GM12865 (cell line): ENCODE measurements around the gene ZNF655.

Source experiments
- DNase-seq: peaks from one replicate; pipeline ENCODE4 v3.0.0; 2010; ENCODE audit warnings: low read depth
- H3K4me3 ChIP-seq: 2 replicates; pipeline ENCODE4 v1.5.1; 2011; ENCODE audit warnings: mild to moderate bottlenecking, low read depth, low read length, control low read depth
- TF ChIP-seq, protein P1 (sequence below): IDR thresholded peaks from 2 replicates; pipeline ENCODE4 v1.5.1; 2011; ENCODE audit warnings: low read length, control low read depth, low read depth, inconsistent platforms; ENCODE audit not compliant: insufficient read depth; ENCODE audit errors: missing control alignments

The ZNF655 gene

DNA sequence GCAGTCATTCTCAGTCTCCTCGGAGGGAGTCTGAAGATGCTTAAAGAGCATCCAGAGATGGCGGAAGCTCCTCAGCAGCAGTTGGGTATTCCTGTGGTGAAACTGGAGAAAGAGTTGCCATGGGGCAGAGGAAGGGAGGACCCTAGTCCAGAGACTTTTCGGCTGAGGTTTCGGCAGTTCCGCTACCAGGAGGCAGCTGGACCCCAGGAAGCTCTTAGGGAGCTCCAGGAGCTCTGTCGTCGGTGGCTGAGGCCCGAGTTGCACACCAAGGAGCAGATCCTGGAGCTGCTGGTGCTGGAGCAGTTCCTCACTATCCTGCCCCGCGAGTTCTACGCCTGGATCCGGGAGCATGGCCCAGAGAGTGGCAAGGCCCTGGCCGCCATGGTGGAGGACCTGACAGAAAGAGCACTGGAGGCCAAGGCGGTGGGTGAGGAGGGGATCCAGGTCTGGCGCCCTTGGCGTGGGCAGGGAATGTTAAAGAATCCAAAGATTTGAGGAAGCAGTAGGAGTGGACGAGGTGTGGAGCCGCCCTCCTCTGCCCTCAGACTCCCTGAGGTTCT is 61.2 kb downstream of the ZNF655 start:
- H3K4me3 ChIP-seq: no peak overlapping the region
- TF ChIP-seq, protein P1, sequence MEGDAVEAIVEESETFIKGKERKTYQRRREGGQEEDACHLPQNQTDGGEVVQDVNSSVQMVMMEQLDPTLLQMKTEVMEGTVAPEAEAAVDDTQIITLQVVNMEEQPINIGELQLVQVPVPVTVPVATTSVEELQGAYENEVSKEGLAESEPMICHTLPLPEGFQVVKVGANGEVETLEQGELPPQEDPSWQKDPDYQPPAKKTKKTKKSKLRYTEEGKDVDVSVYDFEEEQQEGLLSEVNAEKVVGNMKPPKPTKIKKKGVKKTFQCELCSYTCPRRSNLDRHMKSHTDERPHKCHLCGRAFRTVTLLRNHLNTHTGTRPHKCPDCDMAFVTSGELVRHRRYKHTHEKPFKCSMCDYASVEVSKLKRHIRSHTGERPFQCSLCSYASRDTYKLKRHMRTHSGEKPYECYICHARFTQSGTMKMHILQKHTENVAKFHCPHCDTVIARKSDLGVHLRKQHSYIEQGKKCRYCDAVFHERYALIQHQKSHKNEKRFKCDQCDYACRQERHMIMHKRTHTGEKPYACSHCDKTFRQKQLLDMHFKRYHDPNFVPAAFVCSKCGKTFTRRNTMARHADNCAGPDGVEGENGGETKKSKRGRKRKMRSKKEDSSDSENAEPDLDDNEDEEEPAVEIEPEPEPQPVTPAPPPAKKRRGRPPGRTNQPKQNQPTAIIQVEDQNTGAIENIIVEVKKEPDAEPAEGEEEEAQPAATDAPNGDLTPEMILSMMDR: no peak
- no peak for DNase-seq

DNA sequence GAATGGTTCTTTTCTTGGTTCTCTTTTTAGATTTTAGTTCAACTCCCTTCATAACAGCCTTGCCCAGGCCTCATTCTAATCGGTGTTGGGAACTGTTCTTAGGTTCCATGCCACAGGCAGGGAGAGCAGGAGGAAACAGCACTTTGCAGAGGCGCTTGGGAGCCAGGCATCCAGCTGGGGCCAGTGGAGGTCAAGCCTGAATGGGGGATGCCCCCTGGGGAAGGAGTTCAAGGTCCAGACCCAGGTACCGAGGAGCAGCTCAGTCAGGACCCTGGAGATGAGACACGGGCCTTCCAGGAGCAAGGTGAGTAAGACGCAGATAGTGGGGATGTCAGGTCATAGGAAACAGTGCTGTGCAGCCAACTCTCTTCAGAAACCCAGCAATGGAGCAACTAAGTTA is 62.8 kb downstream of the ZNF655 start:
- H3K4me3 ChIP-seq: no peak overlapping the region

DNA sequence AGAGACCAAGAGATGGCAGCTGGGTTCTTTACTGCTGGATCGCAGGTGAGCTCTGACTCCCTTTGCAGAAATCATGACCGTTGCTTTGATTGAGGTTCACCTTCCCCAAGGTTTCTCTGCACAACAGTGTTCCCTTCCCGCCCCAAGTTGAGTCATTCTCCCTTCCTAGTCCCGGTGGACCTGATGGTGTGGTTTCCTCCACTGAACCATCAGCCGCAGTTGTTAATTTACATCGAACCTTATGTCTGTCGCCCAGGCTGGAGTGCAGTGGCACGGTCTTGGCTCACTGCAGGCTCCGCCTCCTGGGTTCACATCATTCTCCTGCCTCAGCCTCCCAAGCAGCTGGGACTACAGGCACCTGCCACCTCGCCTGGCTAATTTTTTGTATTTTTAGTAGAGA is 64.2 kb downstream of the ZNF655 start:
- TF ChIP-seq, protein P1: no peak
- DNase-seq: no peak
- H3K4me3 ChIP-seq: no peak overlapping the region

More for the DNA sequence above, 62.8 kb downstream of the ZNF655 start:
- TF ChIP-seq, protein P1: no peak
- no peak for DNase-seq

DNA sequence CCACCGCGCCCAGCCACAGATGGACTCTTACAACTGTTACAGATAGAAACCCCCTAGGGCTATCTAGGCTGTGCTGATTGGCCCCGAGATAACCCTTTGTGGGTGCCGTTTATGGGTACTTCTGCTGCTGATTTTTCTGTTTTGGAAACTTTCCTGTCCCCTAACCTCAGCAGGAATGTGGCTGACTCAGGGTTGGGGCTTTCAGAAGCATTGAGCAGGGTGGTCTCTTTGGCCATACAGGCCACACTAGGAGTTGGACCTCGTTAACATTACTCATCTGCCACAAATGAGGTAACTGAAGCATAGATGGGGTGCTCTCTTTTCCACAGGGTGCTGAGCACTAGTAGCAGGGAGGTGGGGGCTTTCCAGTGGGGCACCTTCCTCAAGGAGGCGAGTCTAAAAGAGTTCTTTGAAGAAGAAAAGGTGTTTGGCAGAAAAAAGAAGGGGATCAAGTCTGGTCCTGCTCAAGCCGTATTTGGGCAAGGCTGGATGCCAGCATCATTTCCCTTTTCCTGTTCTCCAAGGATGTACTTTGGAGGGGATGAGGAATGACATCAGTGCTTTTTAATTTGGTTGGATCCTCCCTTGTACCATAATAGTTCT is 64.8 kb downstream of the ZNF655 start:
- TF ChIP-seq, protein P1: no peak
- no peak for DNase-seq
- H3K4me3 ChIP-seq: no peak overlapping the region

DNA sequence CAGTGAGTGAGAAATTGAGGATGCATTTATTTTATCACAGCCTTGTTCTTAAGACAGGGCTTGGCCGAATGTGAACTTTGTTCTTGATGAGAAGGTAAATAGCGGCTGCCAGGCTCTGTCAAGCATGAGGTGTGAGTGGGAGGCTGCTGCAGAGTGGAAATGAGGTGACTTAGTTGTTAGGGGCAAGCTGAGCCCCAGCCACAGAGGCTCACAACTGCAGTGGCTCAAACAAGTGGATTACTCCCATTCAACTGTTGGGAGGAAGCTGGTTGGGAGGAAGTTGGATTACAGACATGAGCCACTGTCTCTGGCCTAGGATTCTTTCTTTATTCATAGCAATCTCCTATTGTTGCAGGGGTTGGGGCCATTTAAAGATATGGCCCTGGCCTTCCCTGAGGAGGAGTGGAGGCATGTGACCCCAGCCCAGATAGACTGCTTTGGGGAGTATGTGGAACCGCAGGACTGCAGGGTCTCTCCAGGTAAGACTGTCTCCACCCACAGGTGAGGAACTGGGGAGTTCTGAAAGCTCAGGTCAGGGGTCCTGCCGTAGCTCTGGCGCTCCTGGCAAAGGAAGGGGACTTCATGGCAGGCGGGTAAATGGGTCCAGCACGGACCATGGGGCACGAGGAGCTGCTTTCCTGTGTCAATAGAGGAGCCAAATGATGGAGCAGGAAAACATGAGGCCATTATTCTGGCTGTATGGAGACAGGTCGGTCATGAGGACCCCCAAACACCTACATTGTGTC is 65.4 kb downstream of the ZNF655 start:
- TF ChIP-seq, protein P1: no peak
- no peak overlapping the region for H3K4me3 ChIP-seq
- DNase-seq: no peak

DNA sequence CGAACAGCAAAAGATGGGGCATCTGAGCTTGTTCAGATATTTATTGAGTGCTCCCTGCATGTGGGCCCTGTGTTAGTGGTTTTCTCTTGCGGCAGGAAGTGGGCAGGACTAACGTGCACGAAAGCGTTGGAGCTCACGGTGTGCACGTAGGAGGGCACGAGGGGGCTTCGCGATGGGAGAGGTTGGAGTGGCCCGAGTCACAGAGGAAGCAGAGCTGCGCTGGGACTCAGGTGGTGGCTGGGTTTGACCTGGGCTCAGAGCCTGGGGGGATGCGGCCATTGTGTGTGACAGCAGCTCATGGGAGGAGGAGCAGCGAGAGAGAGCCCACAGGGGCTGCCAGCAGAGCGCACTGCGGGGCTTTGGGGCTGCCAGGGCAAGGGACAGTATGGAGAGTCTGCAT is 66.0 kb downstream of the ZNF655 start:
- no peak for DNase-seq
- TF ChIP-seq, protein P1: no peak
- no peak overlapping the region for H3K4me3 ChIP-seq
